Embryonic facial prominence (tissue), 1 donor: ENCODE data around the gene FOXJ1.

ENCODE experiments used
- DNase-seq: peaks from one replicate; pipeline ENCODE4 v3.0.0-alpha.2; 2016; ENCODE audit errors: extremely low spot score

FOXJ1 gene

GRCh38 chr17:76123749-76124581, 17.1 kb downstream of the FOXJ1 start:
- no peak for DNase-seq

GRCh38 chr17:76123191-76123499, 17.9 kb downstream of the FOXJ1 start:
- DNase-seq, result no peak

GRCh38 chr17:76122431-76123190, 18.4 kb downstream of the FOXJ1 start:
- no peak for DNase-seq

- DNase-seq, result no peak
Observed at GRCh38 chr17:76121932-76122430, 19.1 kb downstream of the FOXJ1 start.

- no peak for DNase-seq
Observed at GRCh38 chr17:76120658-76121008, 20.4 kb downstream of the FOXJ1 start.

GRCh38 chr17:76119409-76120371, 21.4 kb downstream of the FOXJ1 start:
- DNase-seq, result no peak

- DNase-seq, result no peak
Observed at GRCh38 chr17:76115138-76115754, 25.8 kb downstream of the FOXJ1 start.

- no peak for DNase-seq
Observed at GRCh38 chr17:76111956-76112355, 29.1 kb downstream of the FOXJ1 start.

- DNase-seq, result no peak
Observed at GRCh38 chr17:76107509-76107908, 33.5 kb downstream of the FOXJ1 start.

- peak; percentile 52 for DNase-seq
Observed at GRCh38 chr17:76106703-76107102, 34.3 kb downstream of the FOXJ1 start.

GRCh38 chr17:76104896-76105231, 36.2 kb downstream of the FOXJ1 start:
- no peak for DNase-seq

- no peak for DNase-seq
Observed at GRCh38 chr17:76104140-76104895, 36.7 kb downstream of the FOXJ1 start.

GRCh38 chr17:76103274-76104139, 37.5 kb downstream of the FOXJ1 start, which contains the start of gene EXOC7:
Gene EXOC7, minus strand, starts transcription at chr17:76103787. Its CDS starts 95 bp downstream, at chr17:76103692.
- peak; percentile 95 for DNase-seq

- DNase-seq, result no peak
Observed at GRCh38 chr17:76102944-76103273, 38.1 kb downstream of the FOXJ1 start.

GRCh38 chr17:76097716-76098295, 43.2 kb downstream of the FOXJ1 start:
- DNase-seq, result no peak

- no peak for DNase-seq
Observed at GRCh38 chr17:76095943-76096342, 45.1 kb downstream of the FOXJ1 start.

GRCh38 chr17:76094046-76094445, 47.0 kb downstream of the FOXJ1 start:
- DNase-seq, result no peak

- DNase-seq, result no peak
Observed at GRCh38 chr17:76092526-76093413, 48.3 kb downstream of the FOXJ1 start.
